K562 (cell line): ENCODE data around the gene COQ8B. TPM values are rescaled to one million over a fixed set of nuclear protein-coding genes. Genes with fewer than 3 reads are reported as not detected.

Source experiments
- CTBP1 ChIP-seq: fragments of 450-650 bp; IDR thresholded peaks from 2 replicates; pipeline ENCODE4 v1.6.1; 2016; ENCODE audit warnings: borderline replicate concordance
- KLF13 ChIP-seq: fragments of 450-650 bp; IDR thresholded peaks from 2 replicates; pipeline ENCODE4 v1.6.1; 2016; ENCODE audit warnings: missing genetic modification characterization, low read depth, mild to moderate bottlenecking, missing compliant biosample characterization, moderate library complexity, borderline replicate concordance
- MLLT1 ChIP-seq, 2 experiments: fragments of 450-650 bp; IDR thresholded peaks; 2 replicates each; pipeline ENCODE4 v1.6.1; 2016
- MTA3 ChIP-seq: fragments of 450-650 bp; formaldehyde crosslinking; IDR thresholded peaks from 2 replicates; pipeline ENCODE4 v1.6.1; 2017; ENCODE audit warnings: mild to moderate bottlenecking, borderline replicate concordance
- NR2C2 ChIP-seq, 2 experiments: fragments of 200-800 bp in 1 of 2; sonication (Bioruptor generic) in 1 of 2; sonication (generic) in 1 of 2; formaldehyde crosslinking in 1 of 2; IDR thresholded peaks; 2 replicates each; pipeline versions ENCODE4 v1.6.1 to v1.8.0; 2016 to 2022; ENCODE audit warnings: mild to moderate bottlenecking in 1 of 2, missing compliant biosample characterization in 1 of 2, missing genetic modification characterization in 1 of 2, missing genetic modification reagents in 1 of 2
- PKNOX1 ChIP-seq: fragments of 450-650 bp; IDR thresholded peaks from 2 replicates; pipeline ENCODE4 v1.6.1; 2016
- REST ChIP-seq, 2 experiments: fragments of 450-650 bp; formaldehyde crosslinking in 1 of 2; IDR thresholded peaks; 2 replicates each; pipeline versions ENCODE4 v1.4.0 to v1.6.1; 2014 to 2020; ENCODE audit warnings: mild to moderate bottlenecking in 2 of 2, borderline replicate concordance in 1 of 2, low read depth in 1 of 2
- SMC3 ChIP-seq: conservative IDR thresholded peaks from 2 replicates; pipeline ENCODE4 v1.6.1; 2011; ENCODE audit warnings: low read depth, low read length, improper control_type of control experiment; ENCODE audit not compliant: insufficient read depth
- TFAP4 ChIP-seq: sonication (generic); formaldehyde crosslinking; IDR thresholded peaks from 2 replicates; pipeline ENCODE4 v1.8.0; 2022; ENCODE audit warnings: missing genetic modification reagents, mild to moderate bottlenecking, moderate library complexity, borderline replicate concordance
- ZBTB26 ChIP-seq: fragments of 450-650 bp; formaldehyde crosslinking; IDR thresholded peaks from 2 replicates; pipeline ENCODE4 v1.4.0; 2022; ENCODE audit warnings: missing genetic modification characterization
- polyA plus RNA-seq, 8 experiments: library from polyadenylated mRNA; depleted of rRNA in 4 of 8; stranded (reverse) in 5 of 8; unstranded in 3 of 8; fragments of >200 nt; fragmentation: Nextera tagmentation in 2 of 8; fragmentation: Illumina TruSeq in 1 of 8; extraction: Ambion mirVana in 2 of 8; extraction: Trizol in 1 of 8; gene quantifications; 2 replicates each; pipeline versions ENCODE4 v1.2.1 to v1.2.3, GENCODE V29; 2011 to 2014; ENCODE audit warnings: inconsistent platforms in 1 of 8, missing spikeins in 1 of 8
- total RNA-seq, 7 experiments: library from RNA; depleted of rRNA in 6 of 7; stranded (reverse); fragments of >200 nt in 6 of 7; fragmentation: Illumina TruSeq in 2 of 7; extraction: Trizol in 2 of 7; gene quantifications; 2 replicates each; pipeline versions ENCODE4 v1.2.1 to v1.2.3, GENCODE V29; 2011 to 2021; ENCODE audit warnings: low replicate concordance in 1 of 7

The COQ8B gene
- total and polyA plus RNA-seq, 9 of the 15 experiments (the other 6 are each of a cell fraction or from before 2014, with no cell fraction given): 0.41 to 32.3 (median 12.9) TPM

GRCh38 chr19:40702337-40703012 is 14.2 kb downstream of the COQ8B start (continued):
- TF ChIP-seq PKNOX1: peak; percentile 83
- peak; percentile 57 for TF ChIP-seq TFAP4 (CRISPR knock-in tag)
- peak; percentile 24; the same call in 1 of the 2 replicates for TF ChIP-seq MTA3
- TF ChIP-seq NR2C2 (CRISPR knock-in tag; IDR thresholded peaks at IDR 0.05): peak; percentile 57; the same call in 1 of the 2 replicates
- TF ChIP-seq NR2C2 (tag; IDR thresholded peaks at IDR 0.05): no peak
- TF ChIP-seq MLLT1 (IDR thresholded peaks at IDR 0.05): 0 out of 4 replicates have a peak, but pooled peaks of 1 of the 2 experiments have one; percentile 17
- peak; percentile 67; the same call in 1 of the 2 replicates for TF ChIP-seq KLF13 (tag)
- TF ChIP-seq SMC3: peak; percentile 91
- TF ChIP-seq REST (IDR thresholded peaks at IDR 0.05; ENCODE audit: borderline replicate concordance): peak; percentile 88
- TF ChIP-seq REST (CRISPR knock-in tag; IDR thresholded peaks at IDR 0.05; ENCODE audit: low read depth): no peak
- peak; percentile 73; the same call in 1 of the 2 replicates for TF ChIP-seq CTBP1
- TF ChIP-seq ZBTB26: peak; percentile 48; the same call in 1 of the 2 replicates
